ENCODE data around the gene ESRRA.

The ESRRA gene

GRCh38 chr11:64268893-64269539 lies 36.3 kb upstream of the ESRRA start:
- no peak for DNase-seq (ENCODE audit: extremely low spot score)
- ChIA-PET POLR2A (interaction anchor here (0.8 to 5.6 kb wide), 12 partner anchors 11 to 104 kb away, joined by 3 to 81 read pairs (median 8); partner anchors contain the start of genes BAD, CATSPERZ, ESRRA and FERMT3), CTCF (interaction anchor here (0.8 to 3.8 kb wide), 5 partner anchors 17 to 86 kb away, joined by 3 to 66 read pairs (median 5); partner anchors contain the start of genes CATSPERZ, ESRRA, FERMT3 and PLCB3)
- TF ChIP-seq FOXA1 (IDR thresholded peaks at IDR 0.05), result no peak
- no peak for TF ChIP-seq FOXK2 (IDR thresholded peaks at IDR 0.05)
- no peak for TF ChIP-seq HDGF (IDR thresholded peaks at IDR 0.05; ENCODE audit: borderline replicate concordance)
- TF ChIP-seq SUZ12 (IDR thresholded peaks at IDR 0.05), result no peak
- no peak for TF ChIP-seq FOXM1 (IDR thresholded peaks at IDR 0.05; ENCODE audit: borderline replicate concordance)
- no peak for TF ChIP-seq NFRKB (IDR thresholded peaks at IDR 0.05)
- no peak for TF ChIP-seq TARDBP (IDR thresholded peaks at IDR 0.05)
- no peak for TF ChIP-seq CTBP1 (IDR thresholded peaks at IDR 0.05; ENCODE audit: borderline replicate concordance)
- TF ChIP-seq ZNF384 (IDR thresholded peaks at IDR 0.05), result no peak
- no peak for TF ChIP-seq PKNOX1 (IDR thresholded peaks at IDR 0.05)

- DNase-seq (ENCODE audit: extremely low spot score), result peak; percentile 92
- TF ChIP-seq TARDBP (IDR thresholded peaks at IDR 0.05) (no peak), ARNT (IDR thresholded peaks at IDR 0.05) (no peak), L3MBTL2 (conservative IDR thresholded peaks at IDR 0.05) (peak; percentile 58), FOXM1 (IDR thresholded peaks at IDR 0.05; ENCODE audit: borderline replicate concordance) (peak; percentile 42; the same call in 1 of the 2 replicates), ELF4 (IDR thresholded peaks at IDR 0.05) (peak; percentile 98)
- ChIA-PET CTCF (interaction anchor here (1.2 to 3.8 kb wide), 3 partner anchors 18 to 63 kb away, joined by 3 to 66 read pairs (median 8); partner anchors contain the start of genes CATSPERZ, ESRRA, FERMT3 and PLCB3), POLR2A (interaction anchor here (0.6 to 5.6 kb wide), 15 partner anchors 11 to 104 kb away, joined by 3 to 81 read pairs (median 13); partner anchors contain the start of genes BAD, CATSPERZ, DNAJC4 and ESRRA)
Measured at GRCh38 chr11:64269540-64270220, 35.6 kb upstream of the ESRRA start.

GRCh38 chr11:64275031-64275800 lies 30.1 kb upstream of the ESRRA start:
- POLR2A ChIA-PET, result interaction anchor here (0.8 to 1.4 kb wide), 2 partner anchors 12 to 74 kb away, joined by 3 read pairs; no protein-coding TSS in a partner anchor
- TF ChIP-seq ELF4 (IDR thresholded peaks at IDR 0.05) (no peak), BHLHE40 (IDR thresholded peaks at IDR 0.05; ENCODE audit: borderline replicate concordance) (no peak), SP1 (IDR thresholded peaks at IDR 0.05) (no peak), ARNT (IDR thresholded peaks at IDR 0.05) (no peak), LEF1 (IDR thresholded peaks at IDR 0.05; ENCODE audit: borderline replicate concordance) (no peak), L3MBTL2 (conservative IDR thresholded peaks at IDR 0.05) (no peak), CTBP1 (IDR thresholded peaks at IDR 0.05; ENCODE audit: borderline replicate concordance) (no peak), FOXA1 (IDR thresholded peaks at IDR 0.05) (no peak), HDGF (IDR thresholded peaks at IDR 0.05; ENCODE audit: borderline replicate concordance) (no peak), PKNOX1 (IDR thresholded peaks at IDR 0.05) (no peak), FOXM1 (IDR thresholded peaks at IDR 0.05; ENCODE audit: borderline replicate concordance) (no peak)
- DNase-seq (ENCODE audit: extremely low spot score), result no peak
- CTCF ChIA-PET, result interaction anchor here (0.6 to 1.1 kb wide), 2 partner anchors 32 to 80 kb away, joined by 3 to 4 read pairs; no protein-coding TSS in a partner anchor

- CTCF ChIA-PET, result interaction anchor here (0.6 to 1.1 kb wide), 4 partner anchors 25 to 350 kb away, joined by 3 to 8 read pairs (median 4); no protein-coding TSS in a partner anchor
- TF ChIP-seq HDGF (IDR thresholded peaks at IDR 0.05; ENCODE audit: borderline replicate concordance) (no peak), FOXK2 (IDR thresholded peaks at IDR 0.05) (no peak)
- POLR2A ChIA-PET, result interaction anchor here (0.8 to 1.6 kb wide), 4 partner anchors 11 to 74 kb away, joined by 3 to 4 read pairs (median 3); partner anchors contain the start of genes PRDX5 and TRMT112
- DNase-seq (ENCODE audit: extremely low spot score), result no peak
Measured at GRCh38 chr11:64275841-64276240, 29.5 kb upstream of the ESRRA start.

- ChIA-PET POLR2A (interaction anchor here (1.1 to 1.6 kb wide), 3 partner anchors 10 to 41 kb away, joined by 3 to 4 read pairs (median 3); partner anchors contain the start of genes PRDX5 and TRMT112), CTCF (interaction anchor here (0.6 to 1.1 kb wide), 2 partner anchors 24 to 349 kb away, joined by 3 to 8 read pairs; no protein-coding TSS in a partner anchor)
- DNase-seq (ENCODE audit: extremely low spot score), result no peak
- TF ChIP-seq HDGF (IDR thresholded peaks at IDR 0.05; ENCODE audit: borderline replicate concordance) (no peak), FOXA1 (IDR thresholded peaks at IDR 0.05) (no peak), SP1 (IDR thresholded peaks at IDR 0.05) (no peak), L3MBTL2 (conservative IDR thresholded peaks at IDR 0.05) (no peak), LEF1 (IDR thresholded peaks at IDR 0.05; ENCODE audit: borderline replicate concordance) (no peak), ZNF384 (IDR thresholded peaks at IDR 0.05) (no peak), FOXK2 (IDR thresholded peaks at IDR 0.05) (no peak), SUZ12 (IDR thresholded peaks at IDR 0.05) (no peak), FOXM1 (IDR thresholded peaks at IDR 0.05; ENCODE audit: borderline replicate concordance) (no peak), ELF4 (IDR thresholded peaks at IDR 0.05) (no peak), TARDBP (IDR thresholded peaks at IDR 0.05) (no peak), PKNOX1 (IDR thresholded peaks at IDR 0.05) (no peak), ARNT (IDR thresholded peaks at IDR 0.05) (no peak), CTBP1 (IDR thresholded peaks at IDR 0.05; ENCODE audit: borderline replicate concordance) (no peak)
Measured at GRCh38 chr11:64276653-64277431, 28.5 kb upstream of the ESRRA start.

All from HEK293T (cell line).